HL-60 (cell line): Measurements from ENCODE around the gene ZP3.
"Not testable (repeated sequence)": the region's sequence is repeated elsewhere in the genome, so short reads cannot be mapped to it uniquely, and the experiment has no call there.

ENCODE experiments used
- DNase-seq, 2 experiments: peaks; one replicate each; pipeline ENCODE4 v3.0.0-alpha.2; 2010 to 2020; ENCODE audit warnings: low read depth in 1 of 2, low spot score in 1 of 2
- H3K27ac ChIP-seq: fragments of 250-450 bp; sonication (Bioruptor Pico); replicated peaks from 2 replicates; pipeline ENCODE4 v1.5.1; 2020; ENCODE audit warnings: mild to moderate bottlenecking, moderate library complexity
- H3K27me3 ChIP-seq: fragments of 250-450 bp; sonication (Bioruptor Pico); 2 replicates; pipeline ENCODE4 v1.5.1; 2021; ENCODE audit warnings: mild to moderate bottlenecking, moderate library complexity; ENCODE audit not compliant: insufficient read depth, poor library complexity, severe bottlenecking
- H3K4me3 ChIP-seq: replicated peaks from 2 replicates; pipeline ENCODE4 v1.5.1; 2011; ENCODE audit warnings: mild to moderate bottlenecking, control low read depth, low read length; ENCODE audit not compliant: insufficient read depth
- CTCF ChIP-seq: IDR thresholded peaks from one replicate; pipeline ENCODE4 v1.5.1; 2011; ENCODE audit warnings: low read length, control low read depth, inconsistent platforms; ENCODE audit not compliant: insufficient read depth
- GABPA ChIP-seq: IDR thresholded peaks from 2 replicates; pipeline ENCODE4 v1.6.1; 2012; ENCODE audit warnings: low read depth
- POLR2AphosphoS5 ChIP-seq: IDR thresholded peaks from 2 replicates; pipeline ENCODE4 v1.6.1; 2012; ENCODE audit warnings: low read depth
- SPI1 ChIP-seq: IDR thresholded peaks from 2 replicates; pipeline ENCODE4 v1.6.1; 2012; ENCODE audit warnings: low read depth, mild to moderate bottlenecking, borderline replicate concordance
- TF ChIP-seq, protein P1 (sequence below): IDR thresholded peaks from 2 replicates; pipeline ENCODE4 v1.6.1; 2012; ENCODE audit warnings: low read depth; ENCODE audit not compliant: insufficient replicate concordance

ZP3 gene

DNA sequence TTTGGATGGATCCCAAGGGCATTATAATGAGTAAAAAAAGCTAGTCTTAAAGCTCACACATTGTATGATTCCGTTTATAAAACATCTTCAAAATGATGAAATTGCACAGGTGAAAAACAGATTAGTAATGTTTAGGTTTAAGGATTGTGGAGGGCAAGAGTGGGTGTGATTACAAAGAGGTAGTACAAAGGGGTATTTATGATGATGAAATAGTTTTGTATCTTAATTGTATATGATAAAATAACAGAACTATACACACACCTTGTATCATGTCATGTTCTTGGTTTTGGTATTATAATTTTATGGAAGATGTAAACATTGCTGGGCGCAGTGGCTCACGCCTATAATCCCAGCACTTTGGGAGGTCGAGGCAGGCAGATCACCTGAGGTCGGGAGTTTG lies 12.5 kb upstream of the ZP3 start:
- no peak overlapping the region for H3K4me3 ChIP-seq
- H3K27me3 ChIP-seq: no peaks in the 10 kb centered on the region
- H3K27ac ChIP-seq: no peak overlapping the region
- TF ChIP-seq, protein P1, sequence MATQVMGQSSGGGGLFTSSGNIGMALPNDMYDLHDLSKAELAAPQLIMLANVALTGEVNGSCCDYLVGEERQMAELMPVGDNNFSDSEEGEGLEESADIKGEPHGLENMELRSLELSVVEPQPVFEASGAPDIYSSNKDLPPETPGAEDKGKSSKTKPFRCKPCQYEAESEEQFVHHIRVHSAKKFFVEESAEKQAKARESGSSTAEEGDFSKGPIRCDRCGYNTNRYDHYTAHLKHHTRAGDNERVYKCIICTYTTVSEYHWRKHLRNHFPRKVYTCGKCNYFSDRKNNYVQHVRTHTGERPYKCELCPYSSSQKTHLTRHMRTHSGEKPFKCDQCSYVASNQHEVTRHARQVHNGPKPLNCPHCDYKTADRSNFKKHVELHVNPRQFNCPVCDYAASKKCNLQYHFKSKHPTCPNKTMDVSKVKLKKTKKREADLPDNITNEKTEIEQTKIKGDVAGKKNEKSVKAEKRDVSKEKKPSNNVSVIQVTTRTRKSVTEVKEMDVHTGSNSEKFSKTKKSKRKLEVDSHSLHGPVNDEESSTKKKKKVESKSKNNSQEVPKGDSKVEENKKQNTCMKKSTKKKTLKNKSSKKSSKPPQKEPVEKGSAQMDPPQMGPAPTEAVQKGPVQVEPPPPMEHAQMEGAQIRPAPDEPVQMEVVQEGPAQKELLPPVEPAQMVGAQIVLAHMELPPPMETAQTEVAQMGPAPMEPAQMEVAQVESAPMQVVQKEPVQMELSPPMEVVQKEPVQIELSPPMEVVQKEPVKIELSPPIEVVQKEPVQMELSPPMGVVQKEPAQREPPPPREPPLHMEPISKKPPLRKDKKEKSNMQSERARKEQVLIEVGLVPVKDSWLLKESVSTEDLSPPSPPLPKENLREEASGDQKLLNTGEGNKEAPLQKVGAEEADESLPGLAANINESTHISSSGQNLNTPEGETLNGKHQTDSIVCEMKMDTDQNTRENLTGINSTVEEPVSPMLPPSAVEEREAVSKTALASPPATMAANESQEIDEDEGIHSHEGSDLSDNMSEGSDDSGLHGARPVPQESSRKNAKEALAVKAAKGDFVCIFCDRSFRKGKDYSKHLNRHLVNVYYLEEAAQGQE: no peak
- TF ChIP-seq GABPA: no peak
- no peak for DNase-seq

- H3K4me3 ChIP-seq, DNase-seq, H3K27ac ChIP-seq, H3K27me3 ChIP-seq: not testable (repeated sequence)
Observed at GRCh38 chr7:76417654-76418310, 7.0 kb upstream of the ZP3 start.

- DNase-seq, H3K27me3 ChIP-seq, H3K4me3 ChIP-seq, H3K27ac ChIP-seq: not testable (repeated sequence)
Observed at GRCh38 chr7:76421097-76421496, 3.7 kb upstream of the ZP3 start.

DNA sequence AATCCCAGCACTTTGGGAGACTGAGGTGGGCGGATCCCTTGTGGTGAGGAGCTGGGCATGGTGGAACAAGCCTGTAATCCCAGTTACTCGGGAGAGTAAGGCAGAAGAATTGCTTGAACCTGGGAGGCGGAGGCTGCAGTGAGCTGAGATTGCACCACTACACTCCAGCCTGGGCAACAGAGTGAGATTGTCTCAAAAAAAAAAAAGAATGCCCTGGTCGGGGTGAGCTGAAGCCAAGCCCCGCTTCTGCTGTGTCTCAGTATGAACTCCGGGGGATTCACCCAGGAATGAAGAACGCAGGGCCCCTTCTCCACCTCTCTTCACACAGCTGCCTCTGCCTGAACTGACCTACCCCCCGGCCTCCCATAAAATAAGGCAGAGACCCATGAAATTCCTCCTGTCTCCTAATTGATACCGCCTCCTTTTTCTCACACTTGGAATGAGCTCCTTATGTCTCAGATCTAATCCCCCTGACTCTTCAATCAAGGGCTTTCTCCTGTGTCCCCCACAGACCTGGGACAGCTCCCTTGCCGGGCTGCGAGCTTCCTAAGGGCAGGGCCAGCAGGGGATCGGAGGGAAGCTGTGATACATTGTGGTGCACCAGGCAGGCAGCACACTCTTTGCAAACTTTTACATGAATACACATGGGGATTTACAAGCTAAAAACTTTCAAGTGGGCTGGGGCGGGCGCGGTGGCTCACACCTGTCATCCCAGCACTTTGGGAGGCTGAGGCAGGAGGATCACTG lies 911 bp upstream of the ZP3 start:
- no peaks in the 10 kb centered on the region for H3K27me3 ChIP-seq
- TF ChIP-seq CTCF (no peak), SPI1 (no peak), POLR2AphosphoS5 (no peak), GABPA (no peak)
- TF ChIP-seq, protein P1: no peak
- no peak overlapping the region for H3K27ac ChIP-seq
- DNase-seq: no peak
- no peak overlapping the region for H3K4me3 ChIP-seq

DNA sequence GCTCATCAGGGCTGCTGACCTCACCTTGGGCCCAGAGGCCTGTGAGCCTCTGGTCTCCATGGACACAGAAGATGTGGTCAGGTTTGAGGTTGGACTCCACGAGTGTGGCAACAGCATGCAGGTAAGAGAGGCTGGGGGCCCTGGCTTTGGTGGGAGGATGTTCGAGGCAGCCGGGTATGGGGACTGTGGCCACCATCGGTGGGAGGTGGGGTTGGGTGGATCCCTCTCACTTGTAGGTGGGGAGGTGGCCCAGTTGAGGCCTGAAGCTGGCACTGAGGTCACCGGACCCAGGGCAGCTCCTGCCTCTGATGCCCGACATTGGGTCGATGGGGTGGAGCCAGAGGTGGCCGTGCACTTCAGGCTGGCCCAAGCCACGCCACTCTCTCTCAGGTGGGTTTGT lies 406 bp downstream of the ZP3 start:
- Histone ChIP-seq H3K4me3 (no peak overlapping the region), H3K27me3 (no peaks in the 10 kb centered on the region), H3K27ac (no peak overlapping the region)
- no peak for DNase-seq
- no peak for TF ChIP-seq GABPA
- TF ChIP-seq CTCF: no peak
- TF ChIP-seq POLR2AphosphoS5: no peak
- TF ChIP-seq, protein P1: no peak
- TF ChIP-seq SPI1: no peak

- not testable (repeated sequence) for DNase-seq, H3K27ac ChIP-seq, H3K27me3 ChIP-seq, H3K4me3 ChIP-seq
Observed at GRCh38 chr7:76425558-76425957, 808 bp downstream of the ZP3 start.
